Hematopoietic multipotent progenitor cell treated with erythropoietin and hydrocortisone succinate and interleukin-3 and kit ligand, for 17 days (in vitro differentiated cells): Measurements from ENCODE around the gene SEMA4G.
"Not testable (repeated sequence)": the region's sequence is repeated elsewhere in the genome, so short reads cannot be mapped to it uniquely, and the experiment has no call there.

Experiments
- DNase-seq: peaks from one replicate; pipeline ENCODE4 v3.0.0-alpha.2; 2015; ENCODE audit warnings: low spot score

The SEMA4G gene

DNA sequence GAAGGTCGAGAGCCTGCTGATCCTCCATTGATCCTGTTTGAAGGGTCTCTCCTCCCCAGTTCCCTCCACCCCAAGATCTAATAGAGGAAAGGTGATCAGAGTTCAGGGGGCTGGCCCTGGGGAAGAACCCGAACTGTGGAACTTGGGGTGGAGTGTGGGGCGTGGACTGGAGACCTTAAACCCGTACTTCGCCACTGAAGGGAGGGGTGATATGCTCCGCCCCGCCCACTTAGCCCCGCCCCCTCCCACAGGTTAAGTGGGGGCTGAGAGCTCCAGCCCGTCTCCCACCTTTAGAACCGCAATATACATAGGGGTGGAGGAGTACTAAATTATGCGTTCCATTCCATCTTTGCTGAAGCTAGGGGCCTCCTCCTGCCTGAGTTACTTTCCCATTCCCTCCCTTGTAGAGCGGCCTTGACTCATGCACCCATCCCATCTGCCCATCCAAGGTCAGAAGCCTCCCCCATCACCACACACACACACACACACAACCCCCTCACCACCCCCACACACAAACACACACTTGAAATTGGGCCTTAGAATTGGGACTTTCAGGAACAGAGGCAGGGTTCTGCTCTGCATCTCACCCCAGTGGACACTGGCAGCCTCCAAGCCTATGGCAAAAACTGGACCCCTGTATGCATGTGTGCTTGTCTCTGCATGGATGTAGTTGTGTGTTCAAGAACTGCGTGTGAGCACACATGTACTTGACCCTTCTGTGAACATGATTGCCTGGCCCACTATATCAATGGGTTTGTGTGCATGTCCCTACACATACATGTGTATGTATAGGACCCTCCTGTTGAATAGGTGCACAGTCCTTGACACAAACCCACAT is 991 bp downstream of the SEMA4G start:
- no peak for DNase-seq

DNA sequence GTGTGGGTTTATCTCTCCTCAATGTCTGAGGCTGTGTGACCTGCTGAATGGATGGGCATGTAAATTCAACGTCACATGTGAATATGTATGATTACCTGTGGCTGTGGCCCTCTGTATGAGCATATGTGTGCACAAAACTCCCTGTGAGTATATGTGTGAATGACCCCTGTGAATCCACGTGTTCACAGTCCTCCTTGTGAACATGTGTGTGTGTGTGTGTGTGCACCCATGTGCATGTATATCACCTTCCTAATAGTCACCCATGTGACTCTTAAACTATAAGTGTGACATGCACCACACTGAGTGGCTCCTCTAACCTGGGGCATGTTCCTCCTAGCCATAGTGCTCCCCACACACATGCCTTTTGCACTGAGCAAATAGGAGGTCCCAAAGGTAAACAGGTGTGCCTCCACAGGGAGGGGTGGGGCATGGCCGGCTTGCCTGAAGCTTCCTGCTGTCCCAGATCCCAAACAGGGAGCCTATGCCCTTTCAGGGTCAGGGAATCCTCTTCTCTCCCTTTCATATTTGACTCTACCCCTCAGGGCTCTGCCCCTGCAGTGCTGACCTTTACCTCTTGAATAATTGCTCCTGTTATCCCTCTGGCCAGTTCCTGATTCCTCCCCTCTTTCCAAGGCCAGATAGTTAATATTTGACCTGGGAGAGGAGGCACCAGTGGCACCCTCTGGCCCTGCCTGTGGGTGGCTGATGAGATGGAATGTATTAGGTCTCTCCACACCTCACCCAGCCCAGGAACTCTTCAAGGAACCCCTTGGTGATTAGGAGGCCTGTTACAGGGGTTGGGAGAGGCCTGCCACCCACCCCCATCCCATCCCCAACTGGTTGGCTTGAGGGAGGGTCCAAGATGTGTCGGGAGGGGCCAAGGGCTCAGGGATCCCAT is 1.9 kb downstream of the SEMA4G start:
- no peak for DNase-seq

DNA sequence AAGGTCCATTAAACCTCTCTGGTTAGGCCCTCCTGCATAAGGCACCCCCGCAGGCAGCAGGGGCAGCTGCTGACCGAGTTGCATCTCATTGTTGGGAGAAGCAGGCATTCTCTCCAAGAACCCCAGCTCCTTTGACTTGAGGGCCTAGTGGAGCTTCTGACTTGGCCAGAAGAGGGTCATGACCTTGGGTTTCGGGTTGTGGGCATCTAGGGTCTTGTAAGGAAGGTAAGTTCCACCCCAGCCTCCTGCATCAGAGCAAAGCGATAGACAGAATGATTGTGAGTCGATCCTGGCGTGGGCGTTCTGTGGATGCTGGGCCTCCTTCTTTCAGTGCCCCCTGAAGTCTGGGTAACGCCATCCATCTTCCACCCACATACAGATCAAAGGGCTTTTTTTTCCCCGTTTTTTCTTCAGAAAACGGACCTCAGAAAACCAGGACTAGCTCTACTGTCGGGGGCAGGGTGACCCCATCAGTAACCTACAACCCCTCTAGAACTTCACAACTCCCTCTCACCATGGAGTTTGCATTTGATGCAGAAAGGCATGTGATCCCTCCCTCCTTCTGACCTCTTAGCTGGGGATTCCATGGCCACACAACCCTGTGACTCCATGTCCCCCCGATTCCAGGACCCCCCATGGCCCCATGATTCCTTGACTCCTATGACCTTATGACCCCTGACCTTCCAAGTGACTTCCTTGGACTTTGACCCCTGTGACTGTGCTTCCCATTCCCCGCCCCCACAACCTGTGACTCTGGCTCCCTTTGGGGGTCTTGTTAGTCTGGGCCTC is 3.0 kb downstream of the SEMA4G start:
- no peak for DNase-seq

DNA sequence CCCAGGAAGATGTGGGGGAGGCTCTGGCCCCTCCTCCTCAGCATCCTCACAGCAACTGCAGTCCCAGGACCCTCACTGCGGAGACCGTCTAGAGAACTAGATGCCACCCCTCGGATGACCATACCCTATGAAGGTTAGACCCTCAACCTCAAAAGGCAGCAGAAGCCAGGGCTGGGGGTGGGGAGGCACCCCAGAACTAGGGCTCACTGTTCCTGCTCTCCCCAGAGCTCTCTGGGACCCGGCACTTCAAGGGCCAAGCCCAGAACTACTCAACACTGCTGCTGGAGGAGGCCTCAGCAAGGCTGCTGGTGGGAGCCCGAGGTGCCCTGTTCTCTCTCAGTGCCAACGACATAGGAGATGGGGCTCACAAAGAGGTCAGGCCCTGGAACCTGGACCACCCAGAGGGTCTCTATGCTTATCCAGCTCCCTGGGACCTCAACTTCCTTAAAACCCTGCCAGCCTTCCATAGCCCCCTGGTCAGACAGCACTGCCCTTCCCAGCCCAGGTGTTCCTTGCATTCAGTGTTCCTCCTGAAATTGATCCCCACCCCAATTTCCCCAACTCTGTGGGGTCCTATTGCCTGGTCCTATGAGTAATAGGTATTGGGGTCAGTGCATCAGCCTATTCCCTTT is 3.7 kb downstream of the SEMA4G start:
- no peak for DNase-seq

DNA sequence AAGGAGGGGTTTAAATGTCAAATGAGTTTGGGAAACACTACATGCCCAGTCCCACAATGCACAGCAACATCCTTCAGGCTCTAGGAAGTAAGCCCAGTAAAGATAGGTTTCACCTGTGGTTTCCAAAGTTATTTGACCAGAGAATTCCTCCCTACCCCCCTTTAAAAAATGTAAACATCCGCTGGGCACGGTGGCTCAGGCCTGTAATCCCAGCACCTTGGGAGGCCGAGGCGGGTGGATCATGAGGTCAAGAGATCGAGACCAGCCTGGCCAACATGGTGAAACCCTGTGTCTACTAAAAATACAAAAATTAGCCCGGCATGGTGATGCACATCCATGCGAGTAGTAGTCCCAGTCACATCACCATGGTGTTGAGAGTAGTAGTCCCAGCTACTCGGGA is 6.1 kb downstream of the SEMA4G start:
- not testable (repeated sequence) for DNase-seq

DNA sequence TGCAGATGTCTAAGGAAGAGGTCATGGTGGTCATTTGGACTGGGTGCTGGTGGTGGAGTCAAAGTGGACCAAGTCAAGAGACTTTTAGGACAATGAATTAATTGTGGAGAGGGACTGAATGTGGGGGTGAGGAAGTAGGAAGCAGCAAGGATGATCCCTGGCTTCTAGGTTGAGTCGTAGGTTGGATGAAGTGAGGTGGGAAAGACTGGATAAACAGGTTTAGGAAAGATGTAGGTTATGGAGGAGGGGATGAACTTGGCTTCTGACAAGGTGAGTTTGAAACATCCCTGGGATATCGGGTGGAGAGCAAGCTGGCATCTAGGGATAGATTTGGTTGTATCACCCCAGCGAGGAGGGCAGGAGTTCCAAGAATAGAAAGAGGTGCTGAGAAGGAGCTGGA is 7.6 kb downstream of the SEMA4G start:
- no peak for DNase-seq

DNA sequence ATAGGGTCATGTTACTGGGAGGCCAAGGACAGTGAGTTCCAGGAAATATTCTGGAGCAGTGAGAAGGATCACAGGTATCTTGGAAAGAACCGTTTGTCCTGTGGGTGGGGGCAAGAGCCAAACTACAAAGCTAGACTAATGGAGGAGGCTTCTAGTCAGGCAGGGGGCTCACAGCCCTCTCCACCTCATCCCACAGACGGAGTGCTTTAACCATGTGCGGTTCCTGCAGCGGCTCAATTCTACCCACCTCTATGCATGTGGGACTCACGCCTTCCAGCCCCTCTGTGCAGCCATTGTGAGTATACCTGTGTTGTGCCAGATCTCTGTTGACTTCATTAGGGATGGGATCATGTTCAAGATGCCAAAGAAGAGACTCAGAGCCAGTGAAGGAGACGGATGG is 8.1 kb downstream of the SEMA4G start:
- no peak for DNase-seq

DNA sequence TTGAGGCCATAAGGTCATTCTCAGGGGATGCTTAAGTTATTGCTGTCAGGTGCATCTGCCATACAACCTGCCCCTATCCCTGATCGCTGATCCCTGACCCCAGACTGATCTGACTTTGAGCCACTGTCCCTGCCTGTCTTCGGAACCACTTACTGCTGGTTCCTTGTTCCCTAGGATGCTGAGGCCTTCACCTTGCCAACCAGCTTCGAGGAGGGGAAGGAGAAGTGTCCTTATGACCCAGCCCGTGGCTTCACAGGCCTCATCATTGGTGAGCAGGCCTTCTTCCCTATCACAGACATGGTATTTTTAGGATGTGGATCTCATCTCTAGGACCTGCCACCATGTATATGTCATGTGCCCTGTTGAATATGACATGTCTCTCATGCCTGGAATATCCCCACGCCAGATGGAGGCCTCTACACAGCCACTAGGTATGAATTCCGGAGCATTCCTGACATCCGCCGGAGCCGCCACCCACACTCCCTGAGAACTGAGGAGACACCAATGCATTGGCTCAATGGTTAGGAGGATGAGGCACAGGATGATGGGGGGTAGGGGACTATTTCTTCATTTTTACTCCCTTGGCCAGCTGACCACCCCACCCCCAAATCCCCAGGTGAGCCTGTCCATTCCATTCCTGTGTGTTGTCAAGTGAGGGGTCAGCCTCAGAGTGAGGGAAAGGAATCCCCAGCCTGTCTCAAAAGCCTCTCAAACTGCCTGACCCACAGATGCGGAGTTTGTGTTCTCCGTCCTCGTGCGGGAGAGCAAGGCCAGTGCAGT is 9.0 kb downstream of the SEMA4G start:
- DNase-seq, result no peak

DNA sequence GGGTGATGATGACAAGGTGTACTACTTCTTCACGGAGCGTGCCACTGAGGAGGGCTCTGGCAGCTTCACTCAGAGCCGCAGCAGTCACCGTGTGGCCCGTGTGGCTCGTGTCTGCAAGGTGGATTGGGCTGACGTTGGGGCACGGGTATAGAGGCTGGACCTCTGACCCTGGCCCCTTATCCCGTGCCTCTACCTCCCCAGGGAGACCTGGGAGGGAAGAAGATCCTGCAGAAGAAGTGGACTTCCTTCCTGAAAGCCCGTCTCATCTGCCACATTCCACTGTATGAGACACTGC is 9.5 kb downstream of the SEMA4G start:
- DNase-seq, result no peak

DNA sequence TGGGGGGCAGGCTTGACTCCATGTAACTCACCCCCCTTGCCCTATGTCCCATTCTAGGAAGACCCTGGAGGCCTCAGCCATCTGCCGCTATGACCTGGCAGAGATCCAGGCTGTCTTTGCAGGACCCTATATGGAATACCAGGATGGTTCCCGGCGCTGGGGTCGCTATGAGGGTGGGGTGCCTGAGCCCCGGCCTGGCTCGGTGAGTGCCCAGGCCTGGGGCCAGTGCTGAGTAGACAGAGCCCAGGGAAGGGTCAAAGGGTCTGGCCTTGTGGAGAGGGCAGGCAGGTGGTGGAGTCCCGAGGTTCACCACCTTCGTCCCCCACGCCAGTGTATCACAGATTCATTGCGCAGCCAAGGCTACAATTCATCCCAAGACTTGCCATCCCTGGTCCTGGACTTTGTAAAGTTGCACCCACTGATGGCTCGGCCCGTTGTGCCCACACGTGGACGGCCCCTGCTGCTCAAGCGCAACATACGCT is 10.5 kb downstream of the SEMA4G start:
- no peak for DNase-seq

DNA sequence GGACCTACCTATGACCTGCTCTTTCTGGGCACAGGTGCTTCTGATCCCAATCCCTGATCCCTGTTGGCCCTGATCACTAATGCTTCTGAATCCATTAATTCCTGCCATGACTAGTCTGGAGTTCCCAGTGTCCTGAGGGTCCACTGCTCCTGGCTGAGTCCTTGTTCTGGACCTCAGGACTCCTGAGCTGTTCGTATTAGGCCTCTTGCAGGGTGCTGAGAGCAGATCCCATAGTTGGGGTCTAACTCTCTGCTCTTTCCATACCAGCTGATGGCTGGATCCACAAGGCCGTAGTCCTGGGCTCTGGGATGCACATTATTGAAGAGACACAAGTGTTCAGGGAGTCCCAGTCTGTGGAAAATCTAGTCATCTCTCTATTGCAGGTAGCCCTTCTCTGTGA is 11.0 kb downstream of the SEMA4G start:
- no peak for DNase-seq

DNA sequence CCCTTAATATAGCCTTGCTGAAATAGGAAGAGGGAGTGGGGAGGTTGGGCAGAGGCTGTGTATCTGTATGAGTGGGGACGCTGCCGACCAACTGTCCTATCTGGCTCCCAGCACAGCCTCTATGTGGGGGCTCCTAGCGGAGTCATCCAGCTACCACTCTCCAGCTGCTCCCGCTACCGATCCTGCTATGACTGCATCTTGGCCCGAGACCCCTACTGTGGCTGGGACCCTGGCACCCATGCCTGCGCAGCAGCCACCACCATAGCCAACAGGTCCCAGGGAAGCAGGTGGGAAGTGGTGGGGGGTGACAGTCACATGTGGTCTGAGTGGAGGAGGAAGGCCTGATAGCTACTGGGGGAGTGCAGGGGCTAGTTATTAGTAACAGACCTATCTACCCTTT is 11.4 kb downstream of the SEMA4G start:
- no peak for DNase-seq

DNA sequence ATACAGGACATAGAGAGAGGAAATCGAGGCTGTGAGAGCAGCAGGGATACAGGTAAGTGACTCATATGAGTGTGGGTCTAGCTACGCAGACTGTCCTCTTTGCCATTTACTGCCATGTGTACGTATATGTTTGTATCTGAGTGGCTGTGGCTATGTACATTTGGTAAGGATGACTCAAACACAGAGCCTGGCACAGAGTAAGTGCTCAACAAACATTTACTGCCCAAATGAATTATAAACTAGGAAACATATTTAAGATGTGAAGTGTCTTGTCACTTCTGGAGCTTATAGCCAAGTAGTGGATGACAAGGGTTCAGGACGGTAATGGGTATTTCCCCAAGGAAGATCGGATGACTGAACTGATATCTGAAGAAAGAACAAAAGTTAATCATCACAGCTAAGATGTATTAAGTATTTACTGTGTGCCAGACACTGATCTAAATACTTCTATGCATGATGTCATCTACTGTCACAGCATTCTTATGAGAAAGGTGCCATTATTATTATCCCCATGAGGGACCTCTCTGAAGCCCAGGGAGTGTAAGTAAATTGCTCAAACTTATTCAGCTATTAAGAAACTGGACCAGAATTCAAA is 12.0 kb downstream of the SEMA4G start:
- no peak for DNase-seq

DNA sequence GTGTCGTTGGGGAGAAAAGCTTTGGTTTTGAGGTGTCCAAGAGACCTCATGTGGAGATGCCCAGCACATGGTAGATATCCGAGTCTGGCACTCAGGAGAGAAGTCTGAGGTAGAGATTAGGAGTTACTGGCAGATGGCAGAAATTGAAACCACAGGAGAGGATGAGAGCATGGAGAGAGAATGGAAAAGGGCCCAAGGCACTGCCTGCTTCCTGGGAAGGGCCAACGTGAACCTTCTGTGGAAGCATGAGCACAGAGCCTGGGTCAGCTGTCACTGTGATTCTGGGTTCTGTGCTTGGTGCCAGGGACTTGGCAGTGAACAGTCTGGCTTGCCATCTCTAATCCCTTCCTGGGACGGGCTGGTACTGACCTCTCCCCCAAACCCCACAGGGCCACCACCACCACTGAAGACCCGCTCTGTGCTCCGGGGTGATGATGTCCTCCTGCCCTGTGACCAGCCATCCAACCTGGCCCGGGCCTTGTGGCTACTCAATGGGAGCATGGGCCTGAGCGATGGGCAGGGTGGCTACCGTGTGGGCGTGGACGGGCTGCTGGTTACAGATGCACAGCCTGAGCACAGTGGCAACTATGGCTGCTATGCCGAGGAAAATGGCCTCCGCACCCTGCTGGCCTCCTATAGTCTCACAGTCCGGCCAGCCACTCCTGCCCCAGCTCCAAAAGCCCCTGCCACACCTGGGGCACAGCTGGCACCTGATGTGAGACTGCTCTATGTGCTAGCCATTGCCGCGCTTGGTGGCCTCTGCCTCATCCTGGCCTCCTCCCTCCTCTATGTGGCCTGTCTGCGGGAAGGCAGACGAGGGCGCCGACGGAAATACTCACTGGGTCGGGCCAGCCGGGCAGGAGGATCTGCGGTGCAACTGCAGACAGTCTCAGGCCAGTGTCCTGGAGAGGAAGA is 13.9 kb downstream of the SEMA4G start:
- DNase-seq, result no peak

DNA sequence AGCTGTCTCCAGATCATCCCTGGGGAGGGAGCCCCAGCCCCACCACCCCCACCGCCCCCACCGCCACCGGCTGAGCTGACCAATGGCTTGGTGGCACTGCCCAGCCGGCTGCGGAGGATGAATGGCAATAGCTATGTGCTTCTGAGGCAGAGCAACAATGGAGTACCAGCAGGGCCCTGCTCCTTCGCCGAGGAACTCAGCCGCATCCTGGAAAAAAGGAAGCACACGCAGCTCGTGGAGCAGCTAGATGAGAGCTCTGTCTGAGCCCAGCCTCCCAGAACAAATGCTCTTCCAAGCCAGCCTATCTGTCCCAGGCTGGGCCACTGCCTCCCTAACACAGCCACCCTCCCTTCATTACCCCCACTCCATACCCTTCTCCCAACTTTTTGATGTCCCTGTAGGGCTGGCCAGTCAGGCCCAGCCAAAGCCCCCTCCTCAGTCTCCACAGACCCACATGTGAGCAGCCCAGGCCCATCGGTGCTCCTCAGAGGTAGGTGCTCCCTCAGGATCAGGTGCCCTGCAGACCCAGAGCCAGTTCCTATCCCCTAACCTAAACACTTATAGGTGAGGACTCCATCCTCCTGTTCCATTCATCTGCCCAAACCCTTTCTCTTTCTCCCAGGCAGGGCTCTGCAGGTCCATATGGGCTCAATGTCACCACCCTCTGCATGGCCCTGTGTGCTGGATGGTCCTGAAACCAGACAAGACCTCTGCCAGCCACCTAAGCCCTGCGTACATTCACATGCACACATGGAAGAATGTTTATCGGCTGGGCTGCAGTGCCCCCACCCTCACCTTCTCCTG is 14.8 kb downstream of the SEMA4G start:
- no peak for DNase-seq

DNA sequence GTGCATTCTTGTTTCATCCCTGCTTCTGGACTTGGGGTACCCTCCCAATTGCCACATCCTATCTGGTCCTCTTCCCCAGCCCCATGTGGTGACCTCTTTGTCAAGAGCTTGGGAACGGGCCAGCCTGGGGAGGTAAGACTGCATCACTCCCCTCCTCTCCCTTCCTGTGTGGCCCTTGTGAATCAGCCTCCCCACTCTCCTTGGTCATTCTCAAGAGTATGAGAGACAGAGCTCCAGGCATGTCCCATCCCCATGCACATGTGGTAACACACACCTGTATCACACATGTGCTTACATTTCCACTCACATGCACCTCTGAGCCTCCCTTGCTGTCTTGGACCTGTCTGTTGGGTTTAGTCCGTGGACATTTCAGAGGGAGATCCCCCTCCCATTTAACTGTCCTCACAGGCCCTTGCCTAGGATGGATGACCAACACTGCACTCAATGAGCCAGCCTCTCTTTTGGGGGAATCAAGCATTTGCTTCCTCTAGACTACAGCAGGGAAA is 15.4 kb downstream of the SEMA4G start:
- DNase-seq, result no peak

DNA sequence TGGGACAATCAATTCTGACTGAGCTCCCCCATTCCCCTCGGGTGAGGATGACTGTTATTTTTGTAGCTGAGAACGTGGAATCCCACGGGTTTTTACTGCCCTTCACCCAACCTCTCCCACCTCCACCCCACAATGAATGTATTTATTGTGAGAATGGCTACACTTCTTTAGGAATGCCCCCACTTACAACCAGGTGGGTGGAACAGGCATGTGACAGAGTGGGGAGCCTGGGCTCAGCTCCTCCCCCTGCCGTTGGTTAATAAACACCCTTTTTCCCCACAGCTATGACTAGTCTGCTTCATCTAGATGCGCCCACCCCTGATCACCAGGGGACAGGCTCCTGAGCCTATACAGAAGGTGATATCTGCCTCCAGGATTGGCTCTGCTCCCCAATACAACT is 16.0 kb downstream of the SEMA4G start:
- DNase-seq, result no peak

DNA sequence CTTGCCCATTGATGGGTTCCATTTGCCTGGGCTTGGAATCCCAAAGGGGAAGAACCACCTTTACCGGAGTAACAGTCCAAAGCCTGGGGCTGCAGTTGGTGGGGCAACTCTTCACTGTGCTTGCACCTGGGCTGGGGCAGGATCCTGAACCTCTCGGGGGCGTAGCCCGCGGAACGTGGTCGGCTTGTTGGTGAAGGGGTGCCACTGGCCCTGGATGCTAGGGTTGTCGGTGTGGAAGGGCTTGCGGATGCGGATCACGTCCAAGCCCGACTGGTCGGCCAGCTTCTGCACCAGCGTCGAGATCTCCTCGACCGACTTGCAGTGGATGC is 17.3 kb downstream of the SEMA4G start:
- no peak for DNase-seq
